Measurements from ENCODE around the gene PIK3R3.
"Not testable (repeated sequence)": the region's sequence is repeated elsewhere in the genome, so short reads cannot be mapped to it uniquely, and the experiment has no call there.

GRCh38 chr1:46093832-46094231 lies 38.6 kb downstream of the PIK3R3 start:
- TF ChIP-seq CTCF, POLR2AphosphoS5 (IDR thresholded peaks at IDR 0.05): not testable (repeated sequence)

Data from stomach (tissue), 4 donors.